ENCODE data around the gene KLHDC4. TPM values are rescaled to one million over a fixed set of nuclear protein-coding genes. Genes with fewer than 3 reads are reported as not detected.
A peak's percentile ranks its signal among the peaks of the same experiment; 100 is the strongest.

The KLHDC4 gene
- total and polyA plus RNA-seq, 2 of the 4 experiments (the other 2 are of a cell fraction), result 13.6 to 19.0 TPM

DNA sequence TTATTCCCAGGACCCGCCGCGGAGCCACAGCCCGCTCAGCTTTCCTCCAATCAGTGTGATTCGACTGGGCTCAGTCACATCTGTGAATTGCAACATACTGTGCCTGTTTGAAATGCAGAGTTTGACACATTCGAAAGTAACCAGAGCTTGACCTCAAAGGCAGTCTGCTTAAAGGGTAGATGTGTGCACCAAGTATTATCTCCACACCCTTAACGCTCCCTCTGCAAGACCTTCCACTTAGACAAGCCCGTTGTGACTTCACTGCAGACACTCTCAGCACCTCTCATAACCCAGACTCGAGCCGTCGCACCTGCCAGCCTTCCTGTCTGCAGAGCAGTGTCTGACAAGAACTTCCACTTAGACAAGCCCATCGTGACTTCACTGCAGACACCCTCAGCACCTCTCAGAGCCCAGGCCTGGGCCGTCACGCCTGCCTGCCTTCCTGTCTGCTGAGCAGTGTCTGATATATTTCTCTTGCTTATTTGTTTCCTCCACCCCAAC, 3.7 kb downstream of the KLHDC4 start:
- CTCF ChIA-PET, result no interaction called here

More for the DNA sequence above, 3.7 kb downstream of the KLHDC4 start:
- intact Hi-C loops (cut with micrococcal nuclease) (no loop called here), in situ Hi-C loops (cut with MboI; ENCODE audit: low sequenced_read_pairs) (loop anchor here (25.0 kb wide), 1 partner anchor 350 kb away; no protein-coding TSS in a partner anchor), dilution Hi-C loops (cut with HindIII; ENCODE audit: low sequenced_read_pairs, unreplicated experiment) (no loop called here)
- no peak overlapping the region for H2AK9ac ChIP-seq (replicated peaks; ENCODE audit: low read depth, low read length, poor library complexity)
- no peak overlapping the region for H2BK120ac ChIP-seq (ENCODE audit: low read depth, low read length)
- POLR2A ChIA-PET (ENCODE audit: unreplicated experiment), result no interaction called here
- peaks cover 20% of the 10 kb centered on the region for H3K36me3 ChIP-seq (ENCODE audit: control insufficient read depth, insufficient read depth, low read length)
- 0 out of 2 replicates have a peak, but pooled peaks have one; percentile 13 for TF ChIP-seq CEBPB (IDR thresholded peaks at IDR 0.05; ENCODE audit: low read depth, low read length)
- no peak for TF ChIP-seq RFX5 (IDR thresholded peaks at IDR 0.05; ENCODE audit: low read depth, low read length)
- no peak overlapping the region for H3K4me3 ChIP-seq (ENCODE audit: insufficient read depth, low read depth, low read length)
- ATAC-seq (ENCODE audit: low read depth), result no peak
- H4K8ac ChIP-seq (ENCODE audit: low read depth in 2 of 2, low read length in 2 of 2), result no peak overlapping the region
- H3K56ac ChIP-seq (ENCODE audit: extremely low read depth, insufficient read depth, low read length), result no peak overlapping the region
- no peak overlapping the region for H3K4ac ChIP-seq (ENCODE audit: low read depth, low read length)
- no peak overlapping the region for H2AK5ac ChIP-seq (ENCODE audit: low read depth, low read length)
- no peak overlapping the region for H3K27ac ChIP-seq (ENCODE audit: insufficient read depth, low read length)
- whole genome bisulfite sequencing, 2 experiments (ENCODE audit: extremely low coverage in 2 of 2, insufficient read length in 1 of 2), result 91% methylated on average over 6 of the region's 14 CpGs; no CpG with 5 or more reads in 1 of the 2 experiments
- no peak overlapping the region for H2AFZ ChIP-seq (replicated peaks; ENCODE audit: low read length, poor library complexity)
- H4K5ac ChIP-seq (ENCODE audit: low read depth, low read length), result no peak overlapping the region
- no peak for DNase-seq
- no peaks in the 10 kb centered on the region for H3K27me3 ChIP-seq (ENCODE audit: control insufficient read depth, insufficient read depth, low read length)
- no peak overlapping the region for H2BK5ac ChIP-seq (ENCODE audit: low read depth, low read length, poor library complexity, severe bottlenecking)
- H3K23ac ChIP-seq (ENCODE audit: low read depth, low read length), result no peak overlapping the region
- H3K9me1 ChIP-seq (ENCODE audit: insufficient read depth, low read length), result 0 out of 2 replicates have a peak, but pooled peaks cover 3% of the 10 kb centered on the region
- peaks cover 9% of the 10 kb centered on the region; the same call in 1 of the 2 replicates for H4K20me1 ChIP-seq (ENCODE audit: insufficient read depth, low read length)
- peaks cover 7% of the 10 kb centered on the region for H3K4me1 ChIP-seq (ENCODE audit: control insufficient read depth, insufficient read depth, low read length)
- H3K14ac ChIP-seq (replicated peaks; ENCODE audit: low read depth, low read length), result no peak overlapping the region
- H2BK20ac ChIP-seq (ENCODE audit: low read depth, low read length), result no peak overlapping the region
- H3K79me1 ChIP-seq (ENCODE audit: low read depth in 1 of 2, low read length in 2 of 2), result peaks cover 25 to 52% of the 10 kb centered on the region in 2 experiments
- H3K9ac ChIP-seq (ENCODE audit: low read depth, low read length), result no peak overlapping the region
- H3K9me3 ChIP-seq (ENCODE audit: control insufficient read depth, insufficient read depth, low read length), result no peaks in the 10 kb centered on the region
- no peak overlapping the region for H4K91ac ChIP-seq (ENCODE audit: insufficient read depth, low read depth, low read length)
- H2BK15ac ChIP-seq (ENCODE audit: low read depth, low read length), result no peak overlapping the region
- BruUV-seq (replicated peaks), result no TSS peak
- no peak overlapping the region for H3K4me2 ChIP-seq (ENCODE audit: low read depth, low read length)
- no peak overlapping the region for H3K18ac ChIP-seq (ENCODE audit: low read depth, low read length)

All from IMR-90 (cell line).